ENCODE measurements around the gene CHCHD10.
"Not testable (repeated sequence)": the region's sequence is repeated elsewhere in the genome, so short reads cannot be mapped to it uniquely, and the experiment has no call there.

Gene CHCHD10

GRCh38 chr22:23742505-23743264 lies 25.1 kb downstream of the CHCHD10 start:
- Histone ChIP-seq H3K79me2 (ENCODE audit: insufficient read depth, low read length) (peaks cover 4% of the 10 kb centered on the region), H3K4me1 (ENCODE audit: insufficient read depth, low read length) (no peaks in the 10 kb centered on the region), H4K20me1 (ENCODE audit: insufficient read depth, low read length) (peaks cover 3% of the 10 kb centered on the region; the same call in 1 of the 2 replicates), H3K4me2 (ENCODE audit: insufficient read depth, low read length) (no peak overlapping the region), H3K27me3 (ENCODE audit: insufficient read depth, low read length, poor library complexity) (no peaks in the 10 kb centered on the region), H3K4me3 (ENCODE audit: low read depth in 1 of 2, low read length in 2 of 2) (no peak overlapping the region), H3K9me3 (ENCODE audit: insufficient read depth, low read length, severe bottlenecking) (no peaks in the 10 kb centered on the region), H2AFZ (ENCODE audit: low read depth, low read length) (no peak overlapping the region), H3K9ac (ENCODE audit: low read depth, low read length) (no peak overlapping the region), H3K36me3 (ENCODE audit: insufficient read depth, low read length) (peaks cover 35% of the 10 kb centered on the region), H3K27ac (ENCODE audit: low read length) (no peak overlapping the region)
- no peak for ATAC-seq (ENCODE audit: insufficient read depth, low read depth)
- no peak for TF ChIP-seq EZH2 (IDR thresholded peaks at IDR 0.05; ENCODE audit: borderline replicate concordance, low read depth, low read length, severe bottlenecking)
- TF ChIP-seq, protein P1, sequence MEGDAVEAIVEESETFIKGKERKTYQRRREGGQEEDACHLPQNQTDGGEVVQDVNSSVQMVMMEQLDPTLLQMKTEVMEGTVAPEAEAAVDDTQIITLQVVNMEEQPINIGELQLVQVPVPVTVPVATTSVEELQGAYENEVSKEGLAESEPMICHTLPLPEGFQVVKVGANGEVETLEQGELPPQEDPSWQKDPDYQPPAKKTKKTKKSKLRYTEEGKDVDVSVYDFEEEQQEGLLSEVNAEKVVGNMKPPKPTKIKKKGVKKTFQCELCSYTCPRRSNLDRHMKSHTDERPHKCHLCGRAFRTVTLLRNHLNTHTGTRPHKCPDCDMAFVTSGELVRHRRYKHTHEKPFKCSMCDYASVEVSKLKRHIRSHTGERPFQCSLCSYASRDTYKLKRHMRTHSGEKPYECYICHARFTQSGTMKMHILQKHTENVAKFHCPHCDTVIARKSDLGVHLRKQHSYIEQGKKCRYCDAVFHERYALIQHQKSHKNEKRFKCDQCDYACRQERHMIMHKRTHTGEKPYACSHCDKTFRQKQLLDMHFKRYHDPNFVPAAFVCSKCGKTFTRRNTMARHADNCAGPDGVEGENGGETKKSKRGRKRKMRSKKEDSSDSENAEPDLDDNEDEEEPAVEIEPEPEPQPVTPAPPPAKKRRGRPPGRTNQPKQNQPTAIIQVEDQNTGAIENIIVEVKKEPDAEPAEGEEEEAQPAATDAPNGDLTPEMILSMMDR (IDR thresholded peaks at IDR 0.05; ENCODE audit: borderline replicate concordance, extremely low read depth, low read length, poor library complexity, severe bottlenecking), result no peak
- DNase-seq, result no peak

DNA sequence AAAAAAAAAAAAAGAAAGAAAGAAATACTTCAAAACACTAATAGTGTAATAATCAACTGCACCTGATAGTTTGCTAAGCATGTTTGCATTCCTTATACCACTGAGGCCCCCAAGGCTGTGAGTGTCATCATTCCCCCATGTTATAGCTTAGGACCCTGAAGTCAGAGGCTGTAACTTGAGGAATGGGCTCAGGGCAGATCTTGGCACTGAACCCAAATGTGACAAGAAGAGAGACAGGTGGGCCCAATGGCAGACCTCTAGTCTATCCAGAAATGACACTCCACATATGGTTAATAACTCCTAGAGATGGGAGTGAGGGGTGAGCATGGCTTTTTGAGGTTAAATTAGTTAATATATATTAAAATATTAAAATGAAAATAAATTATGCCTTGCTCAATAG lies 30.1 kb downstream of the CHCHD10 start:
- H3K9me3 ChIP-seq (ENCODE audit: insufficient read depth, low read length, severe bottlenecking), result no peaks in the 10 kb centered on the region
- H3K36me3 ChIP-seq (ENCODE audit: insufficient read depth, low read length), result peaks cover 9% of the 10 kb centered on the region
- no peaks in the 10 kb centered on the region for H3K4me1 ChIP-seq (ENCODE audit: insufficient read depth, low read length)
- no peaks in the 10 kb centered on the region for H3K79me2 ChIP-seq (ENCODE audit: insufficient read depth, low read length)
- ATAC-seq (ENCODE audit: insufficient read depth, low read depth) (no peak), DNase-seq (no peak)
- no peaks in the 10 kb centered on the region for H3K27me3 ChIP-seq (ENCODE audit: insufficient read depth, low read length, poor library complexity)
- TF ChIP-seq, protein P1 (IDR thresholded peaks at IDR 0.05; ENCODE audit: borderline replicate concordance, extremely low read depth, low read length, poor library complexity, severe bottlenecking), result no peak
- TF ChIP-seq EZH2 (IDR thresholded peaks at IDR 0.05; ENCODE audit: borderline replicate concordance, low read depth, low read length, severe bottlenecking), result no peak
- no peak overlapping the region for H2AFZ ChIP-seq (ENCODE audit: low read depth, low read length)
- H3K27ac ChIP-seq (ENCODE audit: low read length), result no peak overlapping the region
- H3K4me2 ChIP-seq (ENCODE audit: insufficient read depth, low read length), result no peak overlapping the region
- H3K9ac ChIP-seq (ENCODE audit: low read depth, low read length), result no peak overlapping the region
- peaks cover 3% of the 10 kb centered on the region; the same call in 1 of the 2 replicates for H4K20me1 ChIP-seq (ENCODE audit: insufficient read depth, low read length)
- no peak overlapping the region for H3K4me3 ChIP-seq (ENCODE audit: low read depth in 1 of 2, low read length in 2 of 2)

GRCh38 chr22:23728108-23728507 lies 39.7 kb downstream of the CHCHD10 start:
- H3K4me2 ChIP-seq (ENCODE audit: insufficient read depth, low read length); H3K27ac ChIP-seq (ENCODE audit: low read length); ATAC-seq (ENCODE audit: insufficient read depth, low read depth); H2AFZ ChIP-seq (ENCODE audit: low read depth, low read length); H3K4me3 ChIP-seq (ENCODE audit: low read depth in 1 of 2, low read length in 2 of 2); H3K9ac ChIP-seq (ENCODE audit: low read depth, low read length); H3K4me1 ChIP-seq (ENCODE audit: insufficient read depth, low read length); H3K36me3 ChIP-seq (ENCODE audit: insufficient read depth, low read length); H3K9me3 ChIP-seq (ENCODE audit: insufficient read depth, low read length, severe bottlenecking); H4K20me1 ChIP-seq (ENCODE audit: insufficient read depth, low read length); H3K79me2 ChIP-seq (ENCODE audit: insufficient read depth, low read length); DNase-seq; H3K27me3 ChIP-seq (ENCODE audit: insufficient read depth, low read length, poor library complexity): not testable (repeated sequence)

GRCh38 chr22:23722724-23723123 lies 45.0 kb downstream of the CHCHD10 start:
- Histone ChIP-seq H3K27me3 (ENCODE audit: insufficient read depth, low read length, poor library complexity) (no peaks in the 10 kb centered on the region), H3K9me3 (ENCODE audit: insufficient read depth, low read length, severe bottlenecking) (no peaks in the 10 kb centered on the region), H3K4me3 (ENCODE audit: low read depth in 1 of 2, low read length in 2 of 2) (no peak overlapping the region), H3K27ac (ENCODE audit: low read length) (no peak overlapping the region), H4K20me1 (ENCODE audit: insufficient read depth, low read length) (no peaks in the 10 kb centered on the region), H2AFZ (ENCODE audit: low read depth, low read length) (no peak overlapping the region), H3K79me2 (ENCODE audit: insufficient read depth, low read length) (no peaks in the 10 kb centered on the region), H3K4me2 (ENCODE audit: insufficient read depth, low read length) (no peak overlapping the region), H3K9ac (ENCODE audit: low read depth, low read length) (no peak overlapping the region), H3K36me3 (ENCODE audit: insufficient read depth, low read length) (no peaks in the 10 kb centered on the region), H3K4me1 (ENCODE audit: insufficient read depth, low read length) (no peaks in the 10 kb centered on the region)
- no peak for DNase-seq
- TF ChIP-seq, protein P1 (IDR thresholded peaks at IDR 0.05; ENCODE audit: borderline replicate concordance, extremely low read depth, low read length, poor library complexity, severe bottlenecking), result no peak
- TF ChIP-seq EZH2 (IDR thresholded peaks at IDR 0.05; ENCODE audit: borderline replicate concordance, low read depth, low read length, severe bottlenecking), result no peak
- no peak for ATAC-seq (ENCODE audit: insufficient read depth, low read depth)
